Measurements from ENCODE around the gene ZNF629. TPM values are rescaled to one million over a fixed set of nuclear protein-coding genes. Genes with fewer than 3 reads are reported as not detected.

Gene ZNF629
- total and polyA plus RNA-seq, 2 experiments from 2014 or later, result 4.1 to 20.3 TPM

DNA sequence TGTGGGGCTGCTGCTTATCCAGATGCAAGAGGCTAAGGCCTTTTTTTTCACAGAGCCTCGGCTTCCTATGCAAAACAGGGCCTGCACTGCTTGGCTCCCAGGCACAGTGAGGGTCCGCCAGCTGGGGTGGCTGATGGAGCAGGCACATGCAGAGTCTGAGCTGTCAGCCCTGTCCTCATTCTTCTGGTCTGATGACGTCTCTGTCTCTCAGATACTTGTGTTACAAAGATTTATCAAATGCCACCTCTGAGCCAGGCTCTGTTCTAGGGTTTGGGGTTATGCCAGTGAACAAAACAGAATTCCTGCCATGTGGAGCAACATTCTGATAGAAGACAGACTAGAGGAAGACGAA lies 20.1 kb downstream of the ZNF629 start (continued):
- TF ChIP-seq, protein P1, sequence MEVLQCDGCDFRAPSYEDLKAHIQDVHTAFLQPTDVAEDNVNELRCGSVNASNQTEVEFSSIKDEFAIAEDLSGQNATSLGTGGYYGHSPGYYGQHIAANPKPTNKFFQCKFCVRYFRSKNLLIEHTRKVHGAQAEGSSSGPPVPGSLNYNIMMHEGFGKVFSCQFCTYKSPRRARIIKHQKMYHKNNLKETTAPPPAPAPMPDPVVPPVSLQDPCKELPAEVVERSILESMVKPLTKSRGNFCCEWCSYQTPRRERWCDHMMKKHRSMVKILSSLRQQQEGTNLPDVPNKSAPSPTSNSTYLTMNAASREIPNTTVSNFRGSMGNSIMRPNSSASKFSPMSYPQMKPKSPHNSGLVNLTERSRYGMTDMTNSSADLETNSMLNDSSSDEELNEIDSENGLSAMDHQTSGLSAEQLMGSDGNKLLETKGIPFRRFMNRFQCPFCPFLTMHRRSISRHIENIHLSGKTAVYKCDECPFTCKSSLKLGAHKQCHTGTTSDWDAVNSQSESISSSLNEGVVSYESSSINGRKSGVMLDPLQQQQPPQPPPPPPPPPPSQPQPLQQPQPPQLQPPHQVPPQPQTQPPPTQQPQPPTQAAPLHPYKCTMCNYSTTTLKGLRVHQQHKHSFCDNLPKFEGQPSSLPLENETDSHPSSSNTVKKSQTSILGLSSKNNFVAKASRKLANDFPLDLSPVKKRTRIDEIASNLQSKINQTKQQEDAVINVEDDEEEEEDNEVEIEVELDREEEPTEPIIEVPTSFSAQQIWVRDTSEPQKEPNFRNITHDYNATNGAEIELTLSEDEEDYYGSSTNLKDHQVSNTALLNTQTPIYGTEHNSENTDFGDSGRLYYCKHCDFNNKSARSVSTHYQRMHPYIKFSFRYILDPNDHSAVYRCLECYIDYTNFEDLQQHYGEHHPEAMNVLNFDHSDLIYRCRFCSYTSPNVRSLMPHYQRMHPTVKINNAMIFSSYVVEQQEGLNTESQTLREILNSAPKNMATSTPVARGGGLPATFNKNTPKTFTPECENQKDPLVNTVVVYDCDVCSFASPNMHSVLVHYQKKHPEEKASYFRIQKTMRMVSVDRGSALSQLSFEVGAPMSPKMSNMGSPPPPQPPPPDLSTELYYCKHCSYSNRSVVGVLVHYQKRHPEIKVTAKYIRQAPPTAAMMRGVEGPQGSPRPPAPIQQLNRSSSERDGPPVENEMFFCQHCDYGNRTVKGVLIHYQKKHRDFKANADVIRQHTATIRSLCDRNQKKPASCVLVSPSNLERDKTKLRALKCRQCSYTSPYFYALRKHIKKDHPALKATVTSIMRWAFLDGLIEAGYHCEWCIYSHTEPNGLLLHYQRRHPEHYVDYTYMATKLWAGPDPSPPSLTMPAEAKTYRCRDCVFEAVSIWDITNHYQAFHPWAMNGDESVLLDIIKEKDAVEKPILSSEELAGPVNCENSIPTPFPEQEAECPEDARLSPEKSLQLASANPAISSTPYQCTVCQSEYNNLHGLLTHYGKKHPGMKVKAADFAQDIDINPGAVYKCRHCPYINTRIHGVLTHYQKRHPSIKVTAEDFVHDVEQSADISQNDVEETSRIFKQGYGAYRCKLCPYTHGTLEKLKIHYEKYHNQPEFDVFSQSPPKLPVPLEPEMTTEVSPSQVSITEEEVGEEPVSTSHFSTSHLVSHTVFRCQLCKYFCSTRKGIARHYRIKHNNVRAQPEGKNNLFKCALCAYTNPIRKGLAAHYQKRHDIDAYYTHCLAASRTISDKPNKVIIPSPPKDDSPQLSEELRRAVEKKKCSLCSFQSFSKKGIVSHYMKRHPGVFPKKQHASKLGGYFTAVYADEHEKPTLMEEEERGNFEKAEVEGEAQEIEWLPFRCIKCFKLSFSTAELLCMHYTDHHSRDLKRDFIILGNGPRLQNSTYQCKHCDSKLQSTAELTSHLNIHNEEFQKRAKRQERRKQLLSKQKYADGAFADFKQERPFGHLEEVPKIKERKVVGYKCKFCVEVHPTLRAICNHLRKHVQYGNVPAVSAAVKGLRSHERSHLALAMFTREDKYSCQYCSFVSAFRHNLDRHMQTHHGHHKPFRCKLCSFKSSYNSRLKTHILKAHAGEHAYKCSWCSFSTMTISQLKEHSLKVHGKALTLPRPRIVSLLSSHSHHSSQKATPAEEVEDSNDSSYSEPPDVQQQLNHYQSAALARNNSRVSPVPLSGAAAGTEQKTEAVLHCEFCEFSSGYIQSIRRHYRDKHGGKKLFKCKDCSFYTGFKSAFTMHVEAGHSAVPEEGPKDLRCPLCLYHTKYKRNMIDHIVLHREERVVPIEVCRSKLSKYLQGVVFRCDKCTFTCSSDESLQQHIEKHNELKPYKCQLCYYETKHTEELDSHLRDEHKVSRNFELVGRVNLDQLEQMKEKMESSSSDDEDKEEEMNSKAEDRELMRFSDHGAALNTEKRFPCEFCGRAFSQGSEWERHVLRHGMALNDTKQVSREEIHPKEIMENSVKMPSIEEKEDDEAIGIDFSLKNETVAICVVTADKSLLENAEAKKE (CRISPR knock-in tag; IDR thresholded peaks at IDR 0.05), result no peak
- no peak for TF ChIP-seq EZH2phosphoT487 (IDR thresholded peaks at IDR 0.05; ENCODE audit: unreplicated experiment)
- TF ChIP-seq ZNF331 (CRISPR knock-in tag; IDR thresholded peaks at IDR 0.05; ENCODE audit: low read depth), result no peak
- no peak for TF ChIP-seq NANOG (IDR thresholded peaks at IDR 0.05; ENCODE audit: borderline replicate concordance)
- TF ChIP-seq POLR2AphosphoS5 (IDR thresholded peaks at IDR 0.05; ENCODE audit: low read depth), result no peak
- no peak for TF ChIP-seq STAT1 (IDR thresholded peaks at IDR 0.05; ENCODE audit: unreplicated experiment)
- TF ChIP-seq EZH2 (IDR thresholded peaks at IDR 0.05; ENCODE audit: low read depth, unreplicated experiment), result no peak
- TF ChIP-seq REST (IDR thresholded peaks at IDR 0.05; ENCODE audit: unreplicated experiment), result no peak
